Mesodermal cell (in vitro differentiated cells): Measurements from ENCODE around the gene C16orf74.

Experiments
- H3K27ac ChIP-seq: 2 replicates; pipeline ENCODE4 v1.7.0; 2013; ENCODE audit warnings: mild to moderate bottlenecking, low read depth, low read length, moderate library complexity; ENCODE audit not compliant: severe bottlenecking
- H3K36me3 ChIP-seq: 2 replicates; pipeline ENCODE4 v1.7.1; 2013; ENCODE audit warnings: mild to moderate bottlenecking, low read length, moderate library complexity; ENCODE audit not compliant: control insufficient read depth, insufficient read depth
- H3K4me1 ChIP-seq: one replicate; pipeline ENCODE4 v1.7.1; 2013; ENCODE audit warnings: mild to moderate bottlenecking, low read length; ENCODE audit not compliant: insufficient read depth, control insufficient read depth, poor library complexity, severe bottlenecking
- H3K4me3 ChIP-seq: 2 replicates; pipeline ENCODE4 v1.7.0; 2013; ENCODE audit warnings: low read length, control low read depth, mild to moderate bottlenecking; ENCODE audit not compliant: insufficient read depth, poor library complexity, severe bottlenecking; ENCODE audit errors: extremely low read depth
- H3K9me3 ChIP-seq: 2 replicates; pipeline ENCODE4 v1.7.1; 2013; ENCODE audit warnings: mild to moderate bottlenecking, low read length, moderate library complexity; ENCODE audit not compliant: control insufficient read depth
- WGBS, 2 experiments: methylation state at CpG; one replicate each; pipeline ENCODE4 v1.1.5; 2013; ENCODE audit warnings: missing lambda C conversion rate in 2 of 2; ENCODE audit not compliant: insufficient coverage in 2 of 2; 5-methylcytosine and 5-hydroxymethylcytosine counted together

The C16orf74 gene

DNA sequence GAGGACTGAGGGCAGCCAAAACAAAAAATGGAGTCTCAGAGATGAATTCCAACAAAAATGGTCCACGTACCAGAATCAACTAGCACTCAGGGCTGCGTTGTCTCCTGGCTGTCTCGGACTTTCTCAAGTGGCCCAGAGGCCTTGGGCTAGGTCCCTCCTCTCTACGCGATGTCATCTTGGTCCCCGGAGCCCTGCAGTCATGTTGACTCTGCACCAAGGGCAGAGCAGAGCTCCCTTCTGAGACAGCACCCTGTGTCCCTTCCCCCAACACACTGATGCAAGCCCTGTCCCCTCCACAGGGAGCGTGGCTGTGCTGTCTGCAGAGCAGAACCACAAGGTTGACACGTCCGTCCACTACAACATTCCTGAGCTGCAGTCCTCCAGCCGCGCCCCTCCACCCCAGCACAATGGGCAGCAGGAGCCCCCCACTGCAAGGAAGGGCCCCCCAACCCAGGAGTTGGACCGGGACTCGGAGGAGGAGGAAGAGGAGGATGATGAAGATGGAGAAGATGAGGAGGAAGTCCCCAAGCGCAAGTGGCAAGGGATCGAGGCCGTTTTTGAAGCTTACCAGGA lies 83.0 kb downstream of the C16orf74 start:
- H3K27ac ChIP-seq: no peak overlapping the region
- H3K4me1 ChIP-seq: no peaks in the 10 kb centered on the region
- H3K4me3 ChIP-seq: no peak overlapping the region
- no peaks in the 10 kb centered on the region for H3K9me3 ChIP-seq
- WGBS, 2 experiments: 92 to 97% methylated on average over 12 to 13 of the region's 16 CpGs
- peaks cover 95% of the 10 kb centered on the region for H3K36me3 ChIP-seq

DNA sequence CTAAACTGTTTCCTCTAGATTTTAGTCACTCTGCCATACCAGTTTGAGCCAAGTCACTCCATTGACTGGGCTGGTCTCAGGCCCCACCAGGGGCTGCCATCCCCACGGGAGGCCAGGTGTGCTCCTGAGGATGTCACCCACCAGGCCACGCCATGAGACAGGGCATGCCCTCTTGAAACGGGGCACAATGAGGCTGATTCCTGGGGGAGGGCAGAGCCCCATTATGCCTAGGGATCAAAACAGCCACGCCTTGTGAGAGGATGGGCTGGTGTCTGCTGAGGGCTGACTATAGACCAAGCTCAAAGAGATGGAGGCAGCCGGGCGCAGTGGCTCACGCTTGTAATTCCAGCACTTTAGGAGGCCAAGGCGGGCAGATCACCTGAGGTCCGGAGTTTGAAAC lies 83.6 kb downstream of the C16orf74 start:
- H3K4me1 ChIP-seq: no peaks in the 10 kb centered on the region
- no peaks in the 10 kb centered on the region for H3K9me3 ChIP-seq
- no peak overlapping the region for H3K27ac ChIP-seq
- no peak overlapping the region for H3K4me3 ChIP-seq
- 92 to 96% methylated on average over 9 of the region's 9 CpGs for WGBS, 2 experiments
- H3K36me3 ChIP-seq: peaks cover 93% of the 10 kb centered on the region

DNA sequence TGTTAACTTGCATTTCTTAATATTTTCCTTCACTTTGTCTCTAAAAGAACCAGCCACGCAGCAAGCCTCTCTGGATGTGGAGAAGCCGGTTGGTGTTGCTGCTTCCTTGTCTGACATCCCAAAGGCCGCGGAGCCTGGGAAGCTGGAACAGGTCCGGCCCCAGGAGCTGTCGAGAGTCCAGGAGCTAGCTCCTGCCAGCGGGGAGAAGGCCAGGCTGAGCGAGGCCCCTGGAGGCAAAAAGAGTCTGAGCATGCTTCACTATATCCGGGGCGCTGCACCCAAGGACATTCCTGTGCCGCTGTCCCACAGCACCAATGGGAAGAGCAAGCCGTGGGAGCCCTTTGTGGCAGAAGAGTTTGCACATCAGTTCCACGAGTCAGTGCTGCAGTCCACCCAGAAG lies 85.0 kb downstream of the C16orf74 start:
- H3K27ac ChIP-seq: no peak overlapping the region
- H3K4me3 ChIP-seq: no peak overlapping the region
- no peaks in the 10 kb centered on the region for H3K9me3 ChIP-seq
- peaks cover 81% of the 10 kb centered on the region for H3K36me3 ChIP-seq
- WGBS, 2 experiments: 97 to 98% methylated on average over 13 of the region's 13 CpGs
- no peaks in the 10 kb centered on the region for H3K4me1 ChIP-seq

DNA sequence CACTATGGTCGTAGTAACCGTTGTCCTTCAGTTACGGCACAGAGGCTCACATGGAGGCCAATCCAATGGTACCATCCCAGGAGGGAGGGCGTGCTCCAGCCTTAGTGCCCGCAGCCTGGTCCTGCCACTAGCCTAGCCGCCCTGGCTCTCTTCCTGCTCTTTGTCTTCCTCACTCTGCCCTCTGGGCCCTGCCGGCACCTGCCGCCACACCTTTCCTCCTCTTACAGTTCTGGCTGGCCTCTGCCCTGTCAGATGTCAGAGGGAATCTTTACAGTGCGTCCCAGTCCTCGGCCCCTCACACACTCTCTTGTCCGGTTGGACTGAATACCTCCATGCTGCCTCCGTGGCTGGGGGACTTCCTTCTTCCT lies 85.5 kb downstream of the C16orf74 start:
- peaks cover 75% of the 10 kb centered on the region for H3K36me3 ChIP-seq
- WGBS, 2 experiments: 98% methylated on average over 10 to 12 of the region's 12 CpGs

DNA sequence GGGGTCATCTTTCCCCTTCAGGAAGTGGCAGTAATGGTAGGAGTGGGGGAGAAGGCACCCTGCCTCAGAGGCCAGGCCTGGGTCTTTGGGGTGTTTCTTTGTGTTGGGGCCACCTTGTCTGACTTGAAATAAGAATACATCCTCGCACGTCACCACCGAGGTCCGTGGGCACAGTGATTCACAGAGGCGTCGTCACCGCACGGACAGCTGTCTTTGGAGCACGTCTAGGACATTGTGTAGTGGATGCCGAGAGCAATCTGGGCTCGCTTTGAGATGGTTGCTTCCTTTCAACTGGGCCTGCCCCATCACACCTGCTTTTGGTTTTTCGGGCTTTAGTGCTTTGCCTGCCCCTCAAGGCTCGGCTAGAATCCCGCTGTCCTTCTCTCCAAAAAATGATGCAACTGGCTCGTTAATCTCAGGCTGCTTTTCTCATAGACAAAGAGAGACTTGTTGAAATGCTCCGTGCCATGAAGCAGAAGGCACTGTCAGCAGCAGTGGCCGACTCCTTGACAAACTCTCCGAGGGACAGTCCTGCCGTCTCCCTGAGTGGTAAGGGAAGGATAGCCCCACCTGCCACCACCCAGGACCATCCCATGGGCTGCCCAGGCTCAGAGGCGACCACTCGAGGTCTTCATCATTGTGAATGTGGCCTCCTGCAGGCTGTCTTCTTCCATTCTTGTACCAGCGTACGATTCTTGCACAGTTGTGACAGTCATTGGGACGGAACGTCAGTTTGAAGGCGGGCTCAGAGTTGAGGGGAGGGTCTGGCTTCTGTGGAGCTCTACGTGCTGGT lies 86.1 kb downstream of the C16orf74 start:
- WGBS, 2 experiments: 96 to 98% methylated on average over 24 to 27 of the region's 27 CpGs
- Histone ChIP-seq H3K9me3 (no peaks in the 10 kb centered on the region), H3K4me1 (peaks cover 5% of the 10 kb centered on the region), H3K4me3 (no peak overlapping the region), H3K36me3 (peaks cover 72% of the 10 kb centered on the region), H3K27ac (no peak overlapping the region)

More for the DNA sequence above, 85.5 kb downstream of the C16orf74 start:
- Histone ChIP-seq H3K4me3 (no peak overlapping the region), H3K27ac (no peak overlapping the region), H3K9me3 (no peaks in the 10 kb centered on the region), H3K4me1 (no peaks in the 10 kb centered on the region)

DNA sequence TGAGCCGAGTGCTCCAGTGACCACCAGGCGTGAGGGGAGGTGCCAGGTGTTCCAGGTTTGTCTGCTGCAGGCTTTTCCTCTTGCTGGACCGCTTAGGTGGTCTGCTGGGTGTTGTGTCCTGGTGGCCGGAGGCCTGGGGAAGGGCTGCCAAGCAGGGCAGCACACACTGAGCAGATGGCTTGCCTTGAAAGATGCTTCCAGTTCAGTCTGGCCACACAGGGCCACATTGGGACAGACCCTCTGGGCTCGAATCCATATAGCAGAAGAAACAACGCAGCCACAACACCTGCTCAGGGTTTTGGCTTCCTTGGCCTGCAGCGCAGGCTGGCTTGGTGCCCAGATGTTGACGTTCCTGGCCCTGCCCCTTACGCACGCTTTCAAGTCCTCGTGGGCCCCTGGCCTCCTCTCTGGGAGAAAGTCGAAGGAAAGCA lies 87.0 kb downstream of the C16orf74 start:
- H3K9me3 ChIP-seq: no peaks in the 10 kb centered on the region
- no peak overlapping the region for H3K27ac ChIP-seq
- H3K4me3 ChIP-seq: no peak overlapping the region
- WGBS, 2 experiments: 94 to 95% methylated on average over 10 to 11 of the region's 12 CpGs
- peaks cover 66% of the 10 kb centered on the region for H3K36me3 ChIP-seq
- peaks cover 5% of the 10 kb centered on the region for H3K4me1 ChIP-seq

DNA sequence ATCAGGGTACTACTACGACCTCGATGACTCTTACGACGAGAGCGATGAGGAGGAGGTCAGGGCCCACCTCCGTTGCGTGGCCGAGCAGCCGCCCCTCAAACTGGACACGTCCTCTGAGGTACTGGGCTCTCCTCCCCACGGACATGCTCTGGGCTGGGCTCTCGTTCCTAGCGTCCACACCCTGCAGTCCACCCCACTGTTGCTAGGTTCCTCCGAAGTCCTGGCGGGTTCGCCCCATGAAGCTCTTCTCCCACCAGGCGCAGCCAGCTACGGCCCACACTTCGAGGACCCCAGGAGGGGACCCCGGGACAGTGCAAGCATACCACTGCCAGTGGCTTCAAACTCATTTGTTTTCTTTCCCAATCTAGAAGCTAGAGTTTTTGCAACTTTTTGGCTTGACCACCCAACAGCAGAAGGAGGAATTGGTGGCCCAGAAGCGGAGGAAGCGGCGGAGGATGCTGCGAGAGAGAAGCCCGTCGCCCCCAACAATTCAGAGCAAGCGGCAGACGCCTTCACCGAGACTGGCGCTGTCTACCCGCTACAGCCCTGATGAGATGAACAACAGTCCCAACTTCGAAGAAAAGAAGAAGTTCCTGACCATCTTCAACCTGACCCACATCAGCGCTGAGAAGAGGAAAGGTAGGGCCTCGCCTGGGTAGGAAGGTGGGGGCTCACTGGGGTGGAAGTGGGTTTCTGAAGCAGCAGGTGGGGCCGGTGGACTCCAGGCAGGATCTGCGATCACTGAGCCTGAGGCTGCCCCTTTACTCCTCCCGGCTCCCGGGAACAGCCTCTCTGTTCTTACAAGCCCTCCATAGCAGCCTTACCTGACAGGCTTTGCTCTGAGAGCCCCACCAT lies 87.7 kb downstream of the C16orf74 start:
- Histone ChIP-seq H3K36me3 (peaks cover 62% of the 10 kb centered on the region), H3K27ac (no peak overlapping the region), H3K9me3 (no peaks in the 10 kb centered on the region), H3K4me1 (peaks cover 5% of the 10 kb centered on the region), H3K4me3 (no peak overlapping the region)
- 94 to 96% methylated on average over 36 to 37 of the region's 38 CpGs for WGBS, 2 experiments

DNA sequence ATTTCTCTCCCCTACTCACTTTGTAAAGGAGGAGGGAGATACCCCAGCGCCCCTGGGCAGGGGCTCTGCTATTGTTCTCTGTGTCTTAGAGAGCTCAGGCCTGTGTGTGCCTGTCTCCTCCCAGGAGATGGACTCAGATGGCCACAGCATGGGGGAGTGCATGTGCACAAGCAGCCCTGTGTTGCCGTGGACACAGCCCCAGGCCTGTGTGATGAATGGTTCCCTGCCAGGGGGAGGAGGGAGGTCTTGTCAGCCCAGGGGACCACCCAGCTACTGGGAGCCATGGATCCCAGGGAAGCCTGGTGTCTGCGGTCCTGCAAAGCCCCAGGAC lies 88.4 kb downstream of the C16orf74 start:
- peaks cover 63% of the 10 kb centered on the region for H3K36me3 ChIP-seq
- 72% methylated on average over 2 to 3 of the region's 3 CpGs for WGBS, 2 experiments
- peak overlapping the region; percentile 20 for H3K27ac ChIP-seq
- no peaks in the 10 kb centered on the region for H3K9me3 ChIP-seq
- peaks cover 5% of the 10 kb centered on the region for H3K4me1 ChIP-seq
- H3K4me3 ChIP-seq: no peak overlapping the region

DNA sequence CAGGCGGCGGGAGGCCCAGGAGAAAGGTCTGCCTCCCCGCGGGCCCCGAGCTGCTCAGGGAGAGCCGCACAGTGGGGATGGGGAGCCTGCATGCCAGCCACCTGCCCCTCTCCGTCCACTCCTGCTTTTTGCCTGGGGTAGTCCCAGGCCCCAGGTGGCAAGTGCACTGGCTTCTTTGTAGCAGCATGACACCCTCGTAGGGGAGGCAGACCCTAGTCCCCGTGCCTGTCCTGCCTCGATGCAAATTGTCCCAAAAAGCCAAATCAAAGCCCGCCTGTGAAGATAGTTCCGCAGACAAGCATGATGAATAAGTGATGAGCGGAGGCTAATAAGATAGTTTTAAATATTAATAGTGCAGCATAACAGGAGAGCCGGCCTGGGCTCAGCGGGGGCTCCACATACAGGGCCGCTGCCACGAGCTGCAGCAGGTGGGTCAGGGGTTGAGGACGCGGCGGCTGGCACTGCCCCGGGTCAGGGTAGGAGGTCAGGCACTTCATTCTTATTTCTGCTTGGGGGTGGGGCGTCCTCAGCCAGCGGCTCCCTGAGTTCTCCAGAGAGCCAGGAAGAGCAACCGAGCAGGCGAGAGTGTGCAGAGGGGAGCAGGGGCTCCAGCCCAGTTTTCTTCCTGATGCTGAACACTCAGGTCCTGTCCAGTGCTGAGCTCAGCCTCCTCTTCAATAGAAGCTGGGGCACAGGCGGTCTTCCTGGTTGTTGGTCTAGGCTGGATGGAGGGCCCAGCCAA lies 89.0 kb downstream of the C16orf74 start:
- Histone ChIP-seq H3K4me3 (no peak overlapping the region), H3K9me3 (no peaks in the 10 kb centered on the region), H3K4me1 (peaks cover 5% of the 10 kb centered on the region), H3K36me3 (peaks cover 62% of the 10 kb centered on the region), H3K27ac (peak overlapping the region; percentile 20)
- 94 to 95% methylated on average over 20 to 23 of the region's 26 CpGs for WGBS, 2 experiments
